Hematopoietic multipotent progenitor cell (in vitro differentiated cells): Measurements from ENCODE around the gene PRAMEF4. TPM values are rescaled to one million over a fixed set of nuclear protein-coding genes. Genes with fewer than 3 reads are reported as not detected.
"Not testable (repeated sequence)": the region's sequence is repeated elsewhere in the genome, so short reads cannot be mapped to it uniquely, and the experiment has no call there.

Experiments used
- DNase-seq, 3 donors: peaks; one replicate each; pipeline ENCODE4 v3.0.0-alpha.2; 2011 to 2015; ENCODE audit warnings: low read depth in 2 of 3, low spot score in 2 of 3
- small RNA-seq: library from RNA; depleted of rRNA; stranded (forward); fragments of <200 nt; gene quantifications from one replicate; pipeline ENCODE3, GENCODE V24; 2012
- total RNA-seq: library from RNA; depleted of rRNA; stranded (reverse); fragments of >200 nt; gene quantifications from one replicate; pipeline ENCODE4 v1.2.3, GENCODE V29; 2012

The PRAMEF4 gene
- not detected for total RNA-seq

DNA sequence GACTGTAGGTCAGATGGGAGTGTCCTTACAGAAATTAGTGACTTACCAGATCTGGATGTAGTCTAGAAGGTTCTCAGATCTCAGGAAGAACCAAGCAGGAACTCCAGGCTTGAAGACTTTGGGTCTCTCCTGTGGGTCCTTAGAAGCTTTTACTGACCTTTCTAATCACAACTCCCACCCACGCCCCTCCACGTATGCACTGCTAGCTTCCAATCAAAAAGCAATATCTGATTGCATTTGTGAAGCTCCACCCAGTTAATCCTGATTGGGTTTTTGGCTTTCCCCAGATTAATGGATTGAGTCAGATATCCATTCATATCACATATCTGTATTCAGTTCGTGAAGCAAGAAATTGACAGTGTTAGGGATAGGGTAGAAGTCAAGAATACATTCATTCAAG is at the start of gene PRAMEF4:
PRAMEF4 (minus strand) TSS at position 101 of the 400 bp plus-strand sequence. CDS start 2,807 bp downstream, outside the sequence.
- DNase-seq: not testable (repeated sequence)

DNA sequence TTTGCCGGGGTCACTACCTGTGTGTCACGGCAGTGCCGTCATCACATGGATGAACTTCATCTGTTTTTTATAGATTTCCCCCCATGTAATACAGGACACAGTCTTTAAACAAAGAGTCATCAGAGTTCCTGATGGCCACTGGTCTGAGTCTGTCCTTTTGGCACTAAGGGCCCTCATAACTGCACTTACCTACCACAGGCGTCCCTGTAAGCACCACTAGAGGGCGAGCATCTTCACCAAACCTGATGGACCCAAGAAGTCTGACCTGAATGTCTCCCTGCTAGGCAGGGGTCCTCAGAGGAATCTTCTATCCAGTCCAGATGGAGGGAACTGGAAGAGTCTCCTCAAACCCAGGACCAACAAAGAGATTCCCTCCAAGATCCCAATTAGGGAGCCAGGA is 38.4 kb upstream of the PRAMEF4 start:
- not testable (repeated sequence) for DNase-seq

DNA sequence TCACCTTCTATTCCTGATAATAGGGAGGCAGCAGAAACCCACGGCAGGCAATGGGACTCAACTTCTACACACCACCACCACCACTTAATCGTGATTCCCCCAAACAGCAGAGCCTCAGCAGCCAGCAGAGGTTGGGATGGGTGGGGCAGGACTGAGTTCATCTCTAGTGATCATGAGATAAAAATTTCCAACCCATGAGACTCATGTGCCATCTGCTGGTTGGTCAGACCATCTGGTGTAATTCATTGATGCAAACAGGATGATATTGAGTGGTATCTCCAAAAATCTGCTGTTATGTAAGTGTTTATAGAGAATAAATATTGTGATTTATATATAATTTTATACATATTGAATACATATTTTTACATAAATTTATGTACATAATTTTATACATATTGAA is 35.7 kb upstream of the PRAMEF4 start:
- not testable (repeated sequence) for DNase-seq

DNA sequence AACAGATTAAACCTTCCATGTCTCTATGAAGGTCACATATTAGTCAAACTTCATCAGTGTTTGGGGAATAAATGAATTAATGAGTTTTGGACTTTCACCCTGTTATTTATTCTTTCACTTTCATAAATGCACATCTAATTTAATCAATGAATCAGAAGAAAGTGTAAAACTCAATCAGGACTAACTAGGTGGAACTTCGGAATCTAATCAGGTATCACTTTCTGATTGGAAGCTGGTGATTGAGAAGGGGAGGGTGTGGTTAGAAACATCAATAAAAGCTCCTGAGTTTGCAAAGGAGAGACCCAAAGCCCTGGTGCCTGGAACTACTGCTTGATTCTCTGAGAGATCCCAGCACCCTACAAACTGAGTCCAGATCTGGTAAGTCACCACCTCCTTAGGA is 30.3 kb upstream of the PRAMEF4 start, which contains the start of gene PRAMEF7:
PRAMEF7 (plus strand) TSS at position 301 of the 400 bp plus-strand sequence. CDS start 1,083 bp downstream, outside the sequence.
- not testable (repeated sequence) for DNase-seq

DNA sequence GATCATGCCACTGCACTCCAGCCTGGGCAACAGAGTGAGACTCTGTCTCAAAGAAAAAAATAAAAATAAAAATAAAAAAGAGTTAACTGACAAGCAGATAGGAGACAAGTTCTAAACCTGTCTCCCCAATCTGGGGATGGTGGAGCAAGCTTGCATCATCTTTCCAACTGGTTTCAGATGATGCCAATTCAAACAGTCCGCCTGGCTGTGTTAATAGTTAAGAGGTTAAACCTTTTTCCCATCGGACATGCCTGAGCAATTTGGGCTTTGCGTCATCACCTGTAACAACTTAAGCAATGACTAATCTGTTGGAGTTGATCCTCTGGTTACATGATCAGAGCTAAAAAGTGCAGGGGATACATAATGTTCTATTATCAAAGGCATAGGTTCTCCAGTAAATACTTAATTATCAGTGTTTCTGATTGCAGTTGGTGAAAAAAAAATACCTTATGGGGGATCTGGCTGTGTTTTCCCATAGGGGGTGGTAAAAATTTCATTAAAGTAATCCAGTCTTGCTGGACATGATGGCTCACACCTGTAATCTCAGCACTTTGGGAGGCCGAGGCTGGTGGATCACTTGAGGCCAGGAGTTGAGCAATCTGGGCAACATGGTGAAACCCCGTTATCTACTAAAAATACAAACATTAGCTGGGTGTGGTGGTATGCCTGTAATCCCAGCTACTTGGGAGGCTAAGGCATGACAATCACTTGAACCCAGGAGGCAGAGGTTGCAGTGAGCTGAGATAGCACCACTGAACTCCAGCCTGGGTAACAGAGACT is 18.0 kb upstream of the PRAMEF4 start:
- not testable (repeated sequence) for DNase-seq

DNA sequence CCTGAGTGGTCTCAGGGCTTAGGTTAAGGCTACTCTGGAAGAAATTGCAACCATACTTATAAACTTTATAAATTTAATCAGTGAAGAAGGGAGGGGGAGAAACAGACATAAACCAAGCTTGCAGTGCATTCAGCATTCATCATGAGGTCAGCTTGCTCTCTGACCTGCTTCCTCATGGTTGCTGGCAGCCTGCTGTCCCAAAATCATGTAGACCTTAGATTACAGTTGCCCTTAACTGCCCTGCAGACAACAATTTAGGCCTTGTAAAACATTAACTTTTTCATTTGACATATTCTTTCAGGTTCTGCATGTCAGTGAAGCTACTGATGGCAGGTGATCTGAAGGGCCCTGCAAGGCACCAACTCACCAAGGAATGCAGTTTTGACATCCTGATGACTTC is 13.2 kb upstream of the PRAMEF4 start:
- not testable (repeated sequence) for DNase-seq

DNA sequence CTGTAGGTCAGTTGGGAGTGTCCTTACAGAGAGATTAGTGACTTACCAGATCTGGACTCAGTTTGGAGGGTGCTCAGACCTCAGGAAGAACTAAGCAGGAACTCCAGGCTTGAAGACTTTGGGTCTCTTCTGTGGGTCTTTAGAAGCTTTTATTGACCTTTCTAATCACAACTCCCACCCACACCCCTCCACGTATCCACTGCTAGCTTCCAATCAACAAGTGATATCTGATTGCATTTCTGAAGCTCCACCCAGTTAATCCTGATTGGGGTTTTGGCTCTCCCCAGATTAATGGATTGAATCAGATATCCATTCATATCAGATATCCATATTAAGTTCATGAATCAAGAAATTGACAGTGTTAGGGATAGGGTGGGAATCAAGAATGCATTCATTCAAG is 12.2 kb upstream of the PRAMEF4 start, which contains the start of gene PRAMEF10:
PRAMEF10 (minus strand) TSS at position 101 of the 400 bp plus-strand sequence. CDS start 2,423 bp downstream, outside the sequence.
- DNase-seq: not testable (repeated sequence)

DNA sequence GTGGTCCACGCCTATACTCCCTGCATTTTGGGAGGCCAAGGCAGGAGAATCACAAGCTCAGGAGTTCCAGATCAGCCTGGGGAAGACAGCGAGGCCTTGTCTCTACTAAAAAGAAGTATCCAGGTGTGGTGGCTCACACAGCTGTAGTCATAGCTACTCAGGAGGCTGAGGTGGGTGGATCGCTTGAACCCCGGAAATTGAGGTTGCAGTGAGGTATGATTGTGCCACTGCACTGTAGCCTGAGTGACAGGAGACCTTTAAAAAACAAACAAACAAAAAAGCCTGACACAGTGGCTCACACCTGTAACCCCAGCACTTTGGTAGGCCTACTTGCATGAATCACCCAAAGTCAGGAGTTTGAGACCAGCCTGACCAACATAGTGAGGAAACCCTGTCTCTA is 7.5 kb downstream of the PRAMEF4 start:
- not testable (repeated sequence) for DNase-seq

DNA sequence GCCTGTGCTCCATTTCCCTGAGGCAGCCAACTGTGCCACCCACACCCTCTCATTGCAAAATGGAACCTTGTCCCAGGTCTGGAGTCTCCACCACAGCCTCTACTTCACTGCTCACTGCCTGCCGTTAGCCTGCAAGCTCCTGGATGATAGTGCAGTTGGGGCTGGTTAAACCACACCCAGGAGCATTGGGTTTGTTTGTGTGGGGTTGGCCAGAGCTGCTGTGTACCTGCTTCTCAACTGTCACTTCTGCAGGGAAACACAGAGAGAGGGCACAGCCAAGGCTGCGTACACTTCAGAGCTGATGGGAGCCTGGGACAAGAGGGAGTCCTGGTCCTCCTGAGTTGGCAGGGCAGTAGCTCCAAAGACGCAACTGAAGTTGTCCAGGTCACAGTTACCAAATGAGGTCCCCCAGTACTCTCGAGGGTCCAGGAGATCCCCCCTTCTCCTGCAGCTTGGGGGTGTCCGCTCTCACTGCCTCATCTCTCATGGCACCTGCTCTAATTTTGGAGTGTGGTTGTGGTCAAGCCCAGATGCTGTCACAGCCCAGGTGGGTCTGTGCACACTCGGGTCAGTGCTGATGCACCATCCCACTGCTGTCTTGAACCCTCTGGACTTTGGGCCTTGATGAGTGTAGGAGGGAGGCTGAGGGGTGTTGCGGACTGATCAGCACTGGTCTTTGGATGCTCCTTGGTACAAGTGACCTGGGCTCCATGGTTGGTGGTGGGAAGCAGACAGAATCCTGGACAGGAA is 22.7 kb downstream of the PRAMEF4 start:
- not testable (repeated sequence) for DNase-seq

DNA sequence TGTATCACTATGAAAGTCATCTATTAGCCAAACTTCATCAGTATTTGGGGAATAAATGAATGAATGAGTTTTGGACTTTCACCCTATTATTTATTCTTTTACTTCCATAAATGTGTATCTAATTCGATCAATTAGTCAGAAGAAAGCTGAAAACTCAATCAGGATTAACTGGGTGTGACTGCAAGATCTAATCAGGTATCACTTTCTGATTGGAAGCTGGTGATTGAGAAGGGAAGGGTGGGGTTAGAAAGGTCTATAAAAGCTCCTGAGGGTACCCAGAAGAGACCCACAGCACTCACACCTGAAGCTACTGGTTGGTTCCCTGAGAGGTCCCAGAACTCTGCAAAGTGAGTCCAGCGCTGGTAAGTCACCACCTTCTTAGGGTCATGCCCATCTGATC is 29.2 kb downstream of the PRAMEF4 start, which contains the start of gene PRAMEF2:
PRAMEF2 (plus strand) TSS at position 301 of the 400 bp plus-strand sequence. CDS start 1,924 bp downstream, outside the sequence.
- not testable (repeated sequence) for DNase-seq

DNA sequence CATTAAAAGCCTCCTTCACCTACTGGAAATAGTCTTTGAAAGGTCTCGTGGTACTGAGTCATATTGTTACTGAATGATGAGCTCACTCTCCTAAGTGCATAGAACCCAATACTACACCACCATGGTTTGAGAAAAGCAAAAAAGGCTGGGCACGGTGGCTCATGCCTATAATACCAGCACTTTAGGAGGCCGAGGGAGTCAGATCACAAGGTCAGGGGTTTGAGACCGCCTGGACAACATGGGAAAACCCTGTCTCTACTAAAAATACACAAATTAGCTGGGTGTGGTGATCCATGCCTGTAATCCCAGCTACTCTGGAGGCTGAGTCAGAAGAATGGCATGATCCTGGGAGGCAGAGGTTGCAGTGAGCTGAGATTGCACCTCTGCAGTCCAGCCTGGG is 34.2 kb downstream of the PRAMEF4 start:
- no peak for DNase-seq

DNA sequence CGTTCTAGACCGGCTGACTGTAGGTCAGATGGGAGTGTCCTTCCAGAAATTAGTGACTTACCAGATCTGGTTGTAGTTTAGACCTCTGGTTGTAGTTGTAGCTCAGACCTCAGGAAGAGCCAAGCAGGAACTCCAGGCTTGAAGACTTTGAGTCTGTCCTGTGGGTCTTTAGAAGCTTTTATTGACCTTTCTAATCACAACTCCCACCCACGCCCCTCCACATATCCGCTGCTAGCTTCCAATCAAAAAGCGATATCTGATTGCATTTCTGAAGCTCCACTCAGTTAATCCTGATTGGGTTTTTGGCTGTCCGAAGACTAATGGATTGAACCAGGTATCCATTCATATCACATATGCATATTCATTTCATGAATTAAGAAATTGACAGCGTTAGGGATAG is 37.4 kb downstream of the PRAMEF4 start, which contains the start of gene HNRNPCL1:
HNRNPCL1 (minus strand) TSS at position 101 of the 400 bp plus-strand sequence. CDS start 431 bp downstream, outside the sequence.
- DNase-seq: not testable (repeated sequence)

DNA sequence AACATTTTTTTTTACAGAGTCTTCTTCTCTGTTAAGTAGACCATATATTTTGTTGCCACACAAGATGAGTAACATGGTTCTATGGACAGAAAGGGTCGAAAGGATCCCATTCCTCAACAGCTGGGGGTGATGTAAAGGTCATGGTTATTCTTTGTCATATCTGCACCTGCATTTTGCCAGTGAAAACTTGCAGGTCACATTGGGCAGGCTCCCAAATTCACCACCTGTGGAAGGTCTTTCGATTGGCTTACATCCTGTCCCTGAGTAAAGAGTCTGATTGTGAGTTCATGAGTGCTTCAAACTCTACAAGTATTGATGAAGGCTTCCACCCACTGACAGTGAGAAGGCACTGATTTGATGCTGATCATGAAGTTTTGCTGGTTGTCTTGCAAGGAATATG is 52.8 kb downstream of the PRAMEF4 start:
- DNase-seq: not testable (repeated sequence)

DNA sequence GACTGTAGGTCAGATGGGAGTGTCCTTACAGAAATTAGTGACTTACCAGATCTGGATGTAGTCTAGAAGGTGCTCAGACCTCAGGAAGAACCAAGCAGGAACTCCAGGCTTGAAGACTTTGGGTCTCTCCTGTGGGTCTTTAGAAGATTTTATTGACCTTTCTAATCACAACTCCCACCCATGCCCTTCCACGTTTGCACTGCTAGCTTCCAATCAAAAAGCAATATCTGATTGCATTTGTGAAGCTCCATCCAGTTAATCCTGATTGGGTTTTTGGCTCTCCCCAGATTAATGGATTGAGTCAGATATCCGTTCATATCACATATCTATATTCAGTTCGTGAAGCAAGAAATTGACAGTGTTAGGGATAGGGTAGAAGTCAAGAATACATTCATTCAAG is 54.7 kb downstream of the PRAMEF4 start, which contains the start of gene PRAMEF11:
PRAMEF11 (minus strand) TSS at position 101 of the 400 bp plus-strand sequence. CDS start 2,621 bp downstream, outside the sequence.
- DNase-seq: not testable (repeated sequence)

Small RNA genes within 50 kb of the gene (small RNA-seq; reads per million reads assigned to genes)
- gene RNU6-1072P: not detected

Other genes starting within 250 kb of the PRAMEF4 start
- not detected for gene AADACL4, start 242.1 kb downstream of the PRAMEF4 start, total RNA-seq
- gene AADACL3, start 170.1 kb downstream of the PRAMEF4 start, total RNA-seq: not detected
- not detected for gene CFAP107, start 140.0 kb downstream of the PRAMEF4 start, total RNA-seq
- not detected for gene PRAMEF12, start 112.5 kb downstream of the PRAMEF4 start, total RNA-seq
- not detected for gene PRAMEF1, start 94.8 kb downstream of the PRAMEF4 start, total RNA-seq
- not detected for gene PRAMEF11, start 54.8 kb downstream of the PRAMEF4 start, total RNA-seq
- not detected for gene HNRNPCL1, start 37.5 kb downstream of the PRAMEF4 start, total RNA-seq
- not detected for gene PRAMEF2, start 29.1 kb downstream of the PRAMEF4 start, total RNA-seq
- not detected for gene PRAMEF10, start 12.1 kb upstream of the PRAMEF4 start, total RNA-seq
- gene PRAMEF7, start 30.4 kb upstream of the PRAMEF4 start, total RNA-seq: not detected
- gene PRAMEF6, start 61.4 kb upstream of the PRAMEF4 start, total RNA-seq: not detected
- not detected for gene PRAMEF27, start 170.4 kb upstream of the PRAMEF4 start, total RNA-seq
- not detected for gene HNRNPCL3, start 174.6 kb upstream of the PRAMEF4 start, total RNA-seq
- gene PRAMEF25, start 184.6 kb upstream of the PRAMEF4 start, total RNA-seq: not detected
- not detected for gene HNRNPCL2, start 230.7 kb upstream of the PRAMEF4 start, total RNA-seq